Measurements from ENCODE around the gene DCC. TPM values are rescaled to one million over a fixed set of nuclear protein-coding genes. Genes with fewer than 3 reads are reported as not detected.

DCC gene
- total RNA-seq, 3 donors from 2014 or later = under 0.01 to 1.6 (median 0.15) TPM

- Histone ChIP-seq H3K4me3 (no peak overlapping the region), H3K27ac (no peak overlapping the region), H3K9me3 (no peaks in the 10 kb centered on the region), H3K27me3 (no peaks in the 10 kb centered on the region), H3K36me3 (no peaks in the 10 kb centered on the region), H3K4me1 (no peaks in the 10 kb centered on the region)
- intact Hi-C loops (cut with DNase I; ENCODE audit: low total_unique reads) = no loop called here
- TF ChIP-seq CTCF (IDR thresholded peaks at IDR 0.05) = no peak
- TF ChIP-seq POLR2A (IDR thresholded peaks at IDR 0.05) = no peak
- TF ChIP-seq POLR2AphosphoS5 (IDR thresholded peaks at IDR 0.05) = no peak
- no peak for DNase-seq (ENCODE audit: low spot score in 2 of 2)
Measured at GRCh38 chr18:52746986-52747385, 407.0 kb downstream of the DCC start.

- no peaks in the 10 kb centered on the region for H3K27me3 ChIP-seq
- H3K9me3 ChIP-seq = no peaks in the 10 kb centered on the region
- H3K4me3 ChIP-seq = no peak overlapping the region
- H3K4me1 ChIP-seq = no peaks in the 10 kb centered on the region
- intact Hi-C loops (cut with DNase I; ENCODE audit: low total_unique reads) = no loop called here
- TF ChIP-seq POLR2A (IDR thresholded peaks at IDR 0.05) (no peak), CTCF (IDR thresholded peaks at IDR 0.05) (no peak), POLR2AphosphoS5 (IDR thresholded peaks at IDR 0.05) (no peak)
- H3K36me3 ChIP-seq = no peaks in the 10 kb centered on the region
- no peak for DNase-seq (ENCODE audit: low spot score in 2 of 2)
- no peak overlapping the region for H3K27ac ChIP-seq
Measured at GRCh38 chr18:52747869-52748268, 407.9 kb downstream of the DCC start.

GRCh38 chr18:52748343-52748742 lies 408.3 kb downstream of the DCC start:
- no peak overlapping the region for H3K27ac ChIP-seq
- H3K27me3 ChIP-seq = no peaks in the 10 kb centered on the region
- intact Hi-C loops (cut with DNase I; ENCODE audit: low total_unique reads) = no loop called here
- no peak overlapping the region for H3K4me3 ChIP-seq
- TF ChIP-seq CTCF (IDR thresholded peaks at IDR 0.05) (no peak), POLR2A (IDR thresholded peaks at IDR 0.05) (no peak), POLR2AphosphoS5 (IDR thresholded peaks at IDR 0.05) (no peak)
- H3K9me3 ChIP-seq = no peaks in the 10 kb centered on the region
- H3K36me3 ChIP-seq = no peaks in the 10 kb centered on the region
- DNase-seq (ENCODE audit: low spot score in 2 of 2) = no peak
- H3K4me1 ChIP-seq = no peaks in the 10 kb centered on the region

- H3K27me3 ChIP-seq = no peaks in the 10 kb centered on the region
- no peaks in the 10 kb centered on the region for H3K4me1 ChIP-seq
- intact Hi-C loops (cut with DNase I; ENCODE audit: low total_unique reads) = no loop called here
- no peak overlapping the region for H3K4me3 ChIP-seq
- TF ChIP-seq POLR2A (IDR thresholded peaks at IDR 0.05) (no peak), CTCF (IDR thresholded peaks at IDR 0.05) (no peak), POLR2AphosphoS5 (IDR thresholded peaks at IDR 0.05) (no peak)
- no peak for DNase-seq (ENCODE audit: low spot score in 2 of 2)
- no peaks in the 10 kb centered on the region for H3K9me3 ChIP-seq
- no peaks in the 10 kb centered on the region for H3K36me3 ChIP-seq
- H3K27ac ChIP-seq = no peak overlapping the region
Measured at GRCh38 chr18:52749542-52749941, 409.5 kb downstream of the DCC start.

- Histone ChIP-seq H3K9me3 (no peaks in the 10 kb centered on the region), H3K27ac (no peak overlapping the region), H3K36me3 (no peaks in the 10 kb centered on the region), H3K27me3 (no peaks in the 10 kb centered on the region), H3K4me1 (no peaks in the 10 kb centered on the region), H3K4me3 (no peak overlapping the region)
- no peak for DNase-seq (ENCODE audit: low spot score in 2 of 2)
- intact Hi-C loops (cut with DNase I; ENCODE audit: low total_unique reads) = no loop called here
- no peak for TF ChIP-seq CTCF (IDR thresholded peaks at IDR 0.05)
- no peak for TF ChIP-seq POLR2A (IDR thresholded peaks at IDR 0.05)
- TF ChIP-seq POLR2AphosphoS5 (IDR thresholded peaks at IDR 0.05) = no peak
Measured at GRCh38 chr18:52750995-52751394, 411.0 kb downstream of the DCC start.
